Measurements from ENCODE around the gene NOC4L.

NOC4L gene

DNA sequence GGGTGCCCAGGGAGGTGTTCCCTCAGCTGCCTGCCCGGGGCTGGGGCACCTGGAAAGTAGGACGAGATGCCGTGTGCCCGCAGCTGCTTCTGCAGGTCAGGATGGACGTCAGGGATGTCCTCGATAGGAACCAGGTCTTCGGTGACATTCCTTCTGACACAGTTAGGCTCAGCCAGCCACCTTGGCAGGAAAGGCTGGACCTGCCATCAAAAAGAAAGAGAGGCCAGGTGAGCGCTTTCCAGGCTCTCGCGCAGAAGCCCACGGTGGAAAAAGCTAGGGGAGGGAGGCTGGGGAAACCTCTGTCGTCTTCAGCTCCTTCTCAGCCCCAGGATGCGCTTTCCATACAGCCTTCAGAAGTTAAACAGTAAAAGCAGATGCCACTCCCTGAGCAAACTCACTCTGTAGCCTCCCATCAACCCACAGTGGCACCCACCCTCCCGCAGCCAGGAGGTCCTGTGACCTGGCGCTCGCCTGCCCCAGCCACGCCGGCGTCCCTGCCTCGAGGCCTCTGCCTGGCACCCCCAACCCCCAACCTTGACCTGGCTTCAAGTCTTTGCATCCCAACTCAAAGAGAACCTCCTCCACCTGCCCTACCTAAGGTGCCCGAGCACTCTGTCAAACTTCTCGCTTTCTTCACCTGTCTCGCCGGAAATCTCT, 1.4 kb upstream of the NOC4L start:
- no peak for DNase-seq

DNA sequence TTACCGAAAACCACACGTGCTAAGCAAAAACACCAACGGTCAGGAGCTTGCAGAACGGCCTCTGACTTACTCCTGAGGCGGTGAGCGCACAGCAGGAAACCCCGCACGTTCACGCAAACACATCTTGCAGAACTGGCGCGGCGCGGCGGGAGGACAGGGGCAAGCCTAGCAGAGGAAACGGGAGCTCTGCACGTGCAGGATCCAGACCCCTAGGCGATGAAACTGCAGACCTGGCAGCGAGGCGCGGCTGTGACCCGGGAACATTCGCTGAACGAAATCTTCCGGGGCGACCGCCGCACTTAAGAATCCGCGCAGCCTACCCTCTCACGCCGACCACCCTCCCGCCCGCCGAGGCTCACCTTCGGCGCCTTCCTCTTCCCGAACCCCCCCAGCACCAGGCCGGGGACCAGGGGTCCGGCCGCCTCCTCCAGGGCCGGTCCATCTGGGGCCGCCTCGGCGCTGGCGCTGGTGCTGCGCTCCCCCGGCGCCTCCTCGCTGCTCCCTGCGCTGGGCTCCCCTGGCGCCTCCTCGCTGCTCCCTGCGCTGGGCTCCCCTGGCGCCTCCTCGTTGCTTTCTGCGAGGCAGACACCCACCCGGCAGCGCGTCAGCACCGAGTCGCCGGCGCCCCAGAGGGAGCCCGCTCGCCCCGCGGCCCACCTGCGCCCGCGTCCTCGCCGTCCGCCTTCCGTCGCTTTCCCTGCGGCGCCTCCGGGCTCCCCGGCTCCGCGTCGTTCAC, 753 bp upstream of the NOC4L start:
- DNase-seq = peak in 3 of 58 donors; percentile 19 to 54 (median 34)

DNA sequence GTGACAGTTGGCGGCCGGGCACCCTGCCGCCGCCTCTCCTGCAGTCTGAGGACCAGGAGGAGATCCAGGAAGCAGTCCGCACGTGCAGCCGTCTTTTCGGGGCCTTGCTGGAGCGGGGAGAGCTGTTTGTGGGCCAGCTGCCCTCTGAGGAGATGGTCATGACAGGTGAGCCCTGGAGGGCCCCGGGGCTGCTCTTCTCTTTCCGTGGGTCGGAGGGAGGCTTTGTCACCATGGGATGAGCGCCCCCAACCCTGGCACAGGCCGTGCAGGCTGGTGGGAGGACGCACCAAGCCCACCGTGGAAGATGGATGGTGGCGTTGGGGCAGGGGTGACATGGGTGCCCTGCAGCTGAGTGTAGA, 532 bp downstream of the NOC4L start:
- no peak for DNase-seq

DNA sequence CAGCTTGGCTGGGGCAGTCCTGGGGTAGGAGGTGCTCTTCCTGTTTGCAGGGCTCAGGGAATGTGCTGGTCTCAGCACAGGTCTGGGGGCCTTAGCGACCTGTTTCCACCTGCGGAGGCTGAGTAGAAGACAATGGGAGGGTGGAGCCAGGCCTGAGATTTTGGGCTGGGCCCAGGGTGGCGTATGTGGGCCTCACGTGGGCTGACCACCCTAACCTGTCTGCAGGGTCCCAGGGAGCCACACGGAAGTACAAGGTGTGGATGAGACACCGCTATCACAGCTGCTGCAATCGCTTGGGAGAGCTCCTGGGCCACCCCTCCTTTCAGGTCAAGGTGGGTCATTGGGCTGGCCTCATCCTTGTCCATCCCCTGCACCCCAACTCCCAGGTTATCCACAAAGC, 1.1 kb downstream of the NOC4L start:
- DNase-seq = no peak

DNA sequence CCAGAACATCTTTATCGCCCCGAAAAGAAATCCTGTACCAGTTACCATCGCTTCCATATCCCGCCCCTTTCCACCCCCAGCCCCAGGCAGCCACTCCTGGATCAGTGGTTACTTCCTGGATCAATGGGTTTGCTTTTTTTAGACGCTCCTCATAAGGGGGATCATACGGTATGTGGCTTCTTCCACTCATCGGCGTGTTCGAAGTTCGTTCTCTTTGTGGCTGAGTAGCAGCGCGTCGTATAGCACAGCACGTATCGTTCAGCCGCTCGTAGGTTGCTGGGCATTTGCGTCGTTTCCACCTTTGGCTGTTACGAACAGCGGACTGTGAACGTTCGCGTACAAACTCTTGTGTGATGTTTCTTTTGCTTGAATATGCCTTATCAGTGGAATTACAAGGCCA, 1.8 kb downstream of the NOC4L start:
- no peak for DNase-seq

DNA sequence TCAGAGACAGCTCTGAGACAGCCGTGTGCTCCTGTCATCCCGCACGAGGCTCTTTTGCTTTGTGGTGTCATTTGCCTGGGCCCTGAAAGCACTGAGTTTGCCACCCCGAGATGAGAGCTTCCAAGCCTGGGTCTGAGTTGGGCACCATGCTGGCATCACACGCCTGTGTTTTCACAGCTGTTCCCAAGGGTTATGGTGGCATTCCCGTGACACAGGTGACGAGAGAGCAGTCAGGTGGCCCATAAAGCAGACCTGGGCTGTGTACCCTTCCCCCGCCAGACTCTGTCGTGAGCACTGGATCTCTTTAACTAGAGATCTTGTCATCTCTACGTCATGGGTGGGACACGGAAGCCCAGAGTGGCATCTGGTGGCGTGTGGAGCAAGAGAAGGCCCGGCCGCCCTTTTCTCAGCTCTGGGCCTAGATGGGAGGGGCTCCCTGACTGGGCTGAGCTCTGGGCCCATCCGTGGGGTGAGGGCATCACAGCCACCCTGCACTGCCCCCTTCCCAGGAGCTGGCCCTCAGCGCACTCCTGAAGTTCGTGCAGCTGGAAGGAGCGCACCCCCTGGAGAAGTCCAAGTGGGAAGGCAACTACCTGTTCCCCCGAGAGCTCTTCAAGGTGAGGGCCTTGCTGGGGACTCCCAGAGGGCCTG, 2.6 kb downstream of the NOC4L start:
- no peak for DNase-seq

DNA sequence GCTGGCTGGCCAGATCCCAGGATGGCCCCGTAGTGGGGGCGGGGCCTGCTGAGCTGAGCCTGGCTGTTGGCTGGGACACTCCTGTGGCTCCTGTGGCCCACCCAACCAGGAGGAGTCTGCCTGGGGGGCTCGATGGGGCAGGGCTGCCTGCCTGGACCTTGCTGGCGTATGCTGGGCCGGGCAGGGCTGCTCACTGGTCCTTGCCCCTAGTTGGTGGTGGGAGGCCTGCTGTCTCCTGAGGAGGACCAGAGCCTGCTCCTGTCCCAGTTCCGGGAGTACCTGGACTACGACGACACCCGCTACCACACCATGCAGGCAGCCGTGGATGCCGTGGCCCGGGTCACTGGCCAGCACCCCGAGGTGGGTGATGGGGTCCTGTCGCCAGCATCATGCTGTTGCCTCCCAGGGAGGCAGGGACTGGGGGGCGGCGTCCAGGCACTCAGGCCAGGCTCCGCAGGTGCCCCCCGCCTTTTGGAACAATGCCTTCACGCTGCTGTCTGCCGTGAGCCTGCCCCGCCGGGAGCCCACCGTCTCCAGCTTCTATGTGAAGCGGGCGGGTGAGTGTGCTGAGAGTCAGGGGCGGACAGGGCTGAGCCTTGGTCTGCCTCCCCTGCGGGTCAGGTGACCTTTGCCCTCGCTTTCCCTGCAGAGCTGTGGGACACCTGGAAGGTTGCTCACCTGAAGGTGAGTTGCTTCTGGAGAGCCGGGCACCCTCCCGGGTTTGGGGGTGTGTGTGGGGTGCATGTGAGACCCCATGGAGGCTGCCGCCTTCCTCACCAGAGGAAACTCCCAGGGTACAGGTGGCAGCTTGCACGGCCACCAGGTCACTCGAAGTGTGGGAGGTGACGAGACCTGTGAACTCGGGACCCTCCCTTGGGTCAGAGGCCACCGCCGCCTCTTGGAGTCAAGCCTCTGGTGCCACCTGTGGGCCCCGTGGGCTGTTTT, 3.4 kb downstream of the NOC4L start:
- no peak for DNase-seq

- no peak for DNase-seq
Measured at GRCh38 chr12:132148368-132149045, 4.2 kb downstream of the NOC4L start.

GRCh38 chr12:132149526-132149925, 5.3 kb downstream of the NOC4L start:
- peak in 6 of 58 donors; percentile 11 to 63 (median 22) for DNase-seq

DNA sequence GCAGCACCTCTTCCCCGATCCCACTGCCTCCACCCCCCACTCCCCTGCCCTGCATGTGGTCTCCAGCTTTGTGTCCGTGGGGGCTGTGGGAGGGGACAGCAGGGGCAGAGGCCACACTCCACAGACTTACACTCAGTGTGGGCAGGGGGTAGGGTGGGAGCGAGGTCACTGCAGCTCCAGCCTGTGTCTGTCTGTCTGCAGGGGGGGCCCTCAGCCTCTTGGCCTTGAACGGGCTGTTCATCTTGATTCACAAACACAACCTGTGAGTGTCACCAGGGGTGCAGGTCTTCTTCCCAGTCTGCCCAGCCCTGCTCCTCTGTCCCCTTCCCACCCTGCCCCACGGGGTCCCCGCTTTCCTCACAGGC, 6.5 kb downstream of the NOC4L start:
- DNase-seq = no peak

GRCh38 chr12:132151145-132151765, 7.0 kb downstream of the NOC4L start:
- DNase-seq = no peak

- no peak for DNase-seq
Measured at GRCh38 chr12:132151766-132152410, 7.6 kb downstream of the NOC4L start.

DNA sequence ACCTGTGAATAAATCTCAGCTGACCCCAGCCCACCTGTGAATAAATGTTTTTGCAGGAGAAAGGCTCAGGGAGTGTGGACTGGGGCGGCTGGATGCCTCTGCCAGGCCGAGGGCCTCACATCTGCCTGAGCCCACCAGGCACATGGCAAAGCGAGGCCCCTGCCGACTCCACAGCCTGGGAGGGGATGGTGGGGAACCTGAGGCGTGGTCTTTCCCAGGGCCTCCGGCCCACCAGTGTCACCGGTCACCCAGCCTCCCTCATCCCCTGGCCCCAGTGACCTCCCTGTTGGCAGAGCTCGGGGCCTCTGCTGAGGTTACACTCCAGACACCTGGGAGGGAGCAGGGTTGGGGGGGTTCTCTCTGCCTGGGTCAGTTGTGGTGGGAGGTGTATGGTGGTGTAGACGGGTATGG, 8.2 kb downstream of the NOC4L start:
- no peak for DNase-seq

DNA sequence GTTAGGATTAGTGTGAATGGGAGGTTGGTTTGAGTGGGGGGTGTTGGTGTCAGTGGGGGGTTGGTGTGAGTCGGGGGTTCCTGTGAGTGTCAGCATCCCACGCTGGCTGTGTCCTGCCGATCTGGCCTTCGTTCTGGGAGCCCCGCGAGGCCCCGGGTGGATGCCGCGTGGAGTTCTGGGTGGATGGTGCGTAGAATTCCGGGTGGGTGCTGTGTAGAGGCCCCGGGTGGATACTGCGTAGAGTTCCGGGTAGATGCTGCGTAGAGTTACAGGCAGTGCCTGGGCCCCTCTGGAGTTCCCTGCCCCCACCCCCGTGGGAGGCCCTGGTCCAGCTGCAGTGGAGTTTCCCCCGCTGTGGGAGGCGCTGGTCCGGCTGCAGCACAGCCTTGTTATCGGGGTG, 8.7 kb downstream of the NOC4L start:
- no peak for DNase-seq

- peak in 35 of 58 donors; percentile 9 to 60 (median 27) for DNase-seq
Measured at GRCh38 chr12:132153501-132154340, 9.5 kb downstream of the NOC4L start.

DNA sequence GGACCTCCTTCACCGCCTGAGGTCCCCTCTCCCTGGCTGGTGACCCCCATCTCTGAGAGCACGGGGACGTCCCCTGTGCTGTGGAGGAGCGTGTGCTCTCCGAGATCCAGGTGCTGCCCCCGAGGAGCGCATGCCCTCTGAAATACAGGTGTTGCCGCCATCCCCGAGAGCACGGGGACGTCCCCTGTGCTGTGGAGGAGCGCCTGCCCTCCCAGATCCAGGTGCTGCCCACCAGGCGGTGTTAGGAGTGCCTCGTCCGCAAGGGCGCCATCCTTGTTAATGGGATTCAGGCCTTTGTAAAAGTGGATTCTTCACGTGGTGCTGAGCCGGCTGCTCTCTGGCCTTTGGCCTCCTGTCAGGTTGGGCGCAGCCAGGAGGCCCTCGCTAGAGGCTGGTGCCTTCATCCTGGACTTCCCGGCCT, 10.1 kb downstream of the NOC4L start:
- DNase-seq = no peak

- no peak for DNase-seq
Measured at GRCh38 chr12:132154941-132155770, 10.9 kb downstream of the NOC4L start.
